Raji (cell line): ENCODE results near the gene ATP12A.

Experiments used
- POLR2A ChIP-seq: IDR thresholded peaks from 2 replicates; pipeline ENCODE4 v1.6.1; 2011; ENCODE audit warnings: low read depth, low read length, control low read depth; ENCODE audit not compliant: insufficient read depth

The ATP12A gene

GRCh38 chr13:24747248-24748060, 67.2 kb downstream of the ATP12A start:
- TF ChIP-seq POLR2A, result no peak

DNA sequence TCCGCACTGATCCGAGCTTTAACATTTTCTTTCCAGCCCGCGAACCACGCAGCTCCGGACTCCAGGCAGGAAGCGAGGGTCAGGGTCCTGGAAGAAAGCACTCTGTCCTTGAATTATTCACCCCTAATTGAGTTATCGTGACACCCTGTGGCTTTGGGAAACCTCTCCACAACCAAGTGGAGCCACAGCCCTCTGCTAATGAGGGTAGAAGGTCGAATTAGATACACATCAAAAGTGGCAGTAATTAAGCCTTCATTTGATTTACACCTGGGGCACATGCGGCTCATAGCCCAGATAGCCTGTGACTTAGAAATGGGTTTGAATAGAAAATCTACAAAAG, 67.8 kb downstream of the ATP12A start:
- TF ChIP-seq POLR2A, result no peak

DNA sequence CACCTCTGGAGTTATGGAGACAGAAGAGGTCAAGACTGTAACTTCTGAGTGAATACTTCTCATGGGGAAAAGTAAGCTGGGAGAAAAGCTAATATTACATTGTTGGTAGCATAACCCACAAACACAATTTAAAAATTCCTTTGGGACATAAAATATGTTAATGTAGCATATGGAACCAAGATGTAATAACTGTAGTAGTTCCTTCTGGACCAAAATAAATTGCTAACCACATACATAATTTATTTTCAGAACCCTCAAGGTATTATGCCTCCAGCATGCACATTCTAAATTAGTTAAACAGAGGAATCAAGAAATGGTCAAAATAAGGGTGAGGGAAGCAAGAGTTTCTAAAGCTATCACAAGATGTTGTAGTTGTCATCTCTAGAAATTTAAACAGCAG, 79.0 kb downstream of the ATP12A start:
- no peak for TF ChIP-seq POLR2A
